ENCODE results near the gene PELI1.

Gene PELI1

GRCh38 chr2:64094663-64095382 lies 49.4 kb downstream of the PELI1 start:
- Histone ChIP-seq H3K4me3 (IDR thresholded peaks at IDR 0.05; ENCODE audit: insufficient read depth, low read depth, low read length) (no peak overlapping the region), H3K36me3 (ENCODE audit: insufficient read depth) (peaks cover 13% of the 10 kb centered on the region; the same call in 1 of the 2 replicates), H3K27ac (no peak overlapping the region), H3K4me2 (no peak overlapping the region), H3K79me2 (ENCODE audit: insufficient read depth, low read depth) (no peaks in the 10 kb centered on the region), H3K4me1 (ENCODE audit: low read depth, poor library complexity, severe bottlenecking) (no peaks in the 10 kb centered on the region), H3K9ac (no peak overlapping the region), H4K20me1 (ENCODE audit: insufficient read depth) (no peaks in the 10 kb centered on the region), H2AFZ (ENCODE audit: low read depth) (no peak overlapping the region), H3K27me3 (ENCODE audit: insufficient read depth, low read depth) (no peaks in the 10 kb centered on the region)
- TF ChIP-seq CTCF (conservative IDR thresholded peaks at IDR 0.05; ENCODE audit: low read depth, low read length) = no peak

- Histone ChIP-seq H3K27ac (no peak overlapping the region), H3K4me1 (ENCODE audit: low read depth, poor library complexity, severe bottlenecking) (no peaks in the 10 kb centered on the region), H3K9ac (no peak overlapping the region), H2AFZ (ENCODE audit: low read depth) (no peak overlapping the region), H3K36me3 (ENCODE audit: insufficient read depth) (peaks cover 13% of the 10 kb centered on the region; the same call in 1 of the 2 replicates), H3K79me2 (ENCODE audit: insufficient read depth, low read depth) (no peaks in the 10 kb centered on the region), H3K4me3 (IDR thresholded peaks at IDR 0.05; ENCODE audit: insufficient read depth, low read depth, low read length) (no peak overlapping the region), H4K20me1 (ENCODE audit: insufficient read depth) (no peaks in the 10 kb centered on the region), H3K4me2 (no peak overlapping the region), H3K27me3 (ENCODE audit: insufficient read depth, low read depth) (no peaks in the 10 kb centered on the region)
- TF ChIP-seq CTCF (conservative IDR thresholded peaks at IDR 0.05; ENCODE audit: low read depth, low read length) = no peak
These were observed 50.9 kb downstream of the PELI1 start for GRCh38 chr2:64093341-64093740.

GRCh38 chr2:64092502-64092901 lies 51.7 kb downstream of the PELI1 start:
- Histone ChIP-seq H3K36me3 (ENCODE audit: insufficient read depth) (peaks cover 13% of the 10 kb centered on the region; the same call in 1 of the 2 replicates), H4K20me1 (ENCODE audit: insufficient read depth) (no peaks in the 10 kb centered on the region), H3K4me1 (ENCODE audit: low read depth, poor library complexity, severe bottlenecking) (no peaks in the 10 kb centered on the region), H2AFZ (ENCODE audit: low read depth) (no peak overlapping the region), H3K27ac (no peak overlapping the region), H3K27me3 (ENCODE audit: insufficient read depth, low read depth) (no peaks in the 10 kb centered on the region), H3K79me2 (ENCODE audit: insufficient read depth, low read depth) (no peaks in the 10 kb centered on the region), H3K4me3 (IDR thresholded peaks at IDR 0.05; ENCODE audit: insufficient read depth, low read depth, low read length) (no peak overlapping the region), H3K9ac (no peak overlapping the region), H3K4me2 (no peak overlapping the region)
- no peak for TF ChIP-seq CTCF (conservative IDR thresholded peaks at IDR 0.05; ENCODE audit: low read depth, low read length)

GRCh38 chr2:64090264-64090663 lies 54.0 kb downstream of the PELI1 start:
- Histone ChIP-seq H3K4me1 (ENCODE audit: low read depth, poor library complexity, severe bottlenecking) (no peaks in the 10 kb centered on the region), H3K4me2 (no peak overlapping the region), H3K4me3 (IDR thresholded peaks at IDR 0.05; ENCODE audit: insufficient read depth, low read depth, low read length) (no peak overlapping the region)

More at GRCh38 chr2:64090264-64090663, 54.0 kb downstream of the PELI1 start:
- Histone ChIP-seq H3K9ac (no peak overlapping the region), H3K36me3 (ENCODE audit: insufficient read depth) (peaks cover under 1% of the 10 kb centered on the region; the same call in 1 of the 2 replicates), H2AFZ (ENCODE audit: low read depth) (no peak overlapping the region), H3K27me3 (ENCODE audit: insufficient read depth, low read depth) (no peaks in the 10 kb centered on the region), H3K27ac (no peak overlapping the region), H3K79me2 (ENCODE audit: insufficient read depth, low read depth) (no peaks in the 10 kb centered on the region), H4K20me1 (ENCODE audit: insufficient read depth) (no peaks in the 10 kb centered on the region)
- no peak for TF ChIP-seq CTCF (conservative IDR thresholded peaks at IDR 0.05; ENCODE audit: low read depth, low read length)
